Effector memory CD8-positive, alpha-beta T cell (primary cell): ENCODE measurements around the gene TLCD4.

Experiments used
- ATAC-seq: fragments of 150-1000 bp; cut with Tn5 transposase; replicated peaks from 2 replicates; pipeline ENCODE4 v1.10.0; 2021; ENCODE audit warnings: mild to moderate bottlenecking, moderate library complexity
- DNase-seq, 3 experiments: peaks; one replicate each; pipeline ENCODE4 v3.0.0; 2021
- H3K27ac Mint-ChIP-seq, 2 donors: one replicate each; pipeline ENCODE4 v1.8.0; 2022; ENCODE audit warnings: mild to moderate bottlenecking in 2 of 2, mixed read lengths in 2 of 2, moderate library complexity in 2 of 2
- H3K27me3 Mint-ChIP-seq, 2 donors: one replicate each; pipeline ENCODE4 v1.8.0; 2022; ENCODE audit warnings: mixed read lengths in 2 of 2
- H3K36me3 Mint-ChIP-seq: one replicate; pipeline ENCODE4 v1.8.0; 2022; ENCODE audit warnings: mild to moderate bottlenecking, moderate library complexity, mixed read lengths; ENCODE audit not compliant: insufficient read depth
- H3K4me1 Mint-ChIP-seq, 2 donors: one replicate each; pipeline ENCODE4 v1.8.0; 2022; ENCODE audit warnings: low read depth in 2 of 2, mixed read lengths in 2 of 2
- H3K4me3 Mint-ChIP-seq, 2 donors: one replicate each; pipeline ENCODE4 v1.8.0; 2022; ENCODE audit warnings: mild to moderate bottlenecking in 2 of 2, mixed read lengths in 2 of 2, moderate library complexity in 2 of 2
- H3K9me3 Mint-ChIP-seq, 2 donors: one replicate each; pipeline ENCODE4 v1.8.0; 2022; ENCODE audit warnings: mixed read lengths in 2 of 2

Gene TLCD4

GRCh38 chr1:95113684-95114083, 3.5 kb upstream of the TLCD4 start:
- ATAC-seq (no peak), DNase-seq (no peak)
- Mint-ChIP-seq H3K9me3 (no peaks in the 10 kb centered on the region), H3K36me3 (no peaks in the 10 kb centered on the region), H3K4me3 (no peak overlapping the region), H3K27me3 (peaks cover 34 to 40% of the 10 kb centered on the region in 2 donors), H3K4me1 (peaks cover 0 to 3% of the 10 kb centered on the region in 2 donors), H3K27ac (no peak overlapping the region)

DNA sequence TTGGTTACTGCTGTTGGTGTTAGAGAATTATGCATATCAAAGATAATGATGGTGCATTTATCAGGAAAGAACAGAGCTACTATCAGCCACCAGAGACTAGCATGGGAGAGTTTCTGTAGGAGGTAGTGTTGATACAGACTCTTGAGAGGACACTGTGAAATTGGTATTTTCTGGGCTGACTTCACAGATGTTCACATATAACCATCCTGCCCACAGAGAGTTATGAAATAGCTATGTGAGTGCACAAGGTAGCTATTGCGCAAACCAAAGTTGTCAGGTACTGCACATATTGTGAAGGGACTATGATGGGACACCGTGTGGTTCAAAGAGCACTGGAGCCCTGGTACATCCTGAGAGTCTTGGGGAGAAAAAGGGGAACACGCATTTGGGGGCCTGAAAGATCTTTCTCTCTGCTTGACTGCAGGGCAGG, 1.4 kb upstream of the TLCD4 start:
- Mint-ChIP-seq H3K27ac (no peak overlapping the region), H3K27me3 (peaks cover 48 to 55% of the 10 kb centered on the region in 2 donors)
- no peak for ATAC-seq

DNA sequence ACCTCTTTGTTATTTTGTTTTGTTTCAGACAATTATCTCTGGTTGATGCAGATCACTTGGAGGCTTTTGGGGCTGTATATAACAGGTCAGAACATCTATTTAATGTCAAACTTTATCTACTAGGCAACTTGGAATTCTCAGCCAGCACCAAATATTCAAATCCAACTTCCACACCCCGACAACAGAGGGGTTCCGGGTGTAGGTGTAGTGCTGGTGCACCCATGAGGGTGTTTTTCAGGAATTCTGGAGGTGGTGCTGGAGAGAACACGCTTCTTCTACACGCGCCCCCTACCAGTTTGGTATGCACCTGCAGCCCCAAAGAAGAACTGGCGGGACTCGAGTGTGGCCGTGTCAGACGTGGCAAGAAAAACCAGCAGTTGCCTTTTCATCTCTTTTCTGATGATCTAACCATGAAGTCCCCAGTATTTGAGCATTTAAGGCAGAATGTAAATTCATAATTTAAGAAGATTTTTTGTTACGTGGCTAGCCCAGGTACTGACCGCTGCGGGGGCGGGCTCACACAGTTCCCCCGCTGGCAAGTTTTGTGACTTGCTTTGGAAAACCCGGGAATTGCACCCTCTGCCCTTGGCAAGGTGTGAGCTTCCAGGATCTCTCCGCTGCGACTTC, 462 bp upstream of the TLCD4 start:
- ATAC-seq (peak; percentile 69), DNase-seq (peak; percentile 19 to 26 (median 21))
- H3K9me3 Mint-ChIP-seq = no peaks in the 10 kb centered on the region
- H3K4me3 Mint-ChIP-seq = peak overlapping the region; percentile 77 to 78
- H3K4me1 Mint-ChIP-seq = peaks cover 0 to 3% of the 10 kb centered on the region in 2 donors
- H3K27me3 Mint-ChIP-seq = peaks cover 48 to 52% of the 10 kb centered on the region in 2 donors
- peak overlapping the region in 1 of 2 donors; percentile 45 for H3K27ac Mint-ChIP-seq
- H3K36me3 Mint-ChIP-seq = no peaks in the 10 kb centered on the region

More for the DNA sequence above, 1.4 kb upstream of the TLCD4 start:
- Mint-ChIP-seq H3K4me3 (no peak overlapping the region), H3K9me3 (no peaks in the 10 kb centered on the region), H3K36me3 (no peaks in the 10 kb centered on the region), H3K4me1 (peaks cover 0 to 3% of the 10 kb centered on the region in 2 donors)
- no peak for DNase-seq

GRCh38 chr1:95118067-95118499, 928 bp downstream of the TLCD4 start:
- H3K4me1 Mint-ChIP-seq = peaks cover 0 to 3% of the 10 kb centered on the region in 2 donors
- peak overlapping the region; percentile 73 to 74 for H3K4me3 Mint-ChIP-seq
- DNase-seq = no peak
- H3K27ac Mint-ChIP-seq = no peak overlapping the region
- no peaks in the 10 kb centered on the region for H3K9me3 Mint-ChIP-seq
- ATAC-seq = no peak
- peaks cover 53 to 56% of the 10 kb centered on the region in 2 donors for H3K27me3 Mint-ChIP-seq
- H3K36me3 Mint-ChIP-seq = no peaks in the 10 kb centered on the region

DNA sequence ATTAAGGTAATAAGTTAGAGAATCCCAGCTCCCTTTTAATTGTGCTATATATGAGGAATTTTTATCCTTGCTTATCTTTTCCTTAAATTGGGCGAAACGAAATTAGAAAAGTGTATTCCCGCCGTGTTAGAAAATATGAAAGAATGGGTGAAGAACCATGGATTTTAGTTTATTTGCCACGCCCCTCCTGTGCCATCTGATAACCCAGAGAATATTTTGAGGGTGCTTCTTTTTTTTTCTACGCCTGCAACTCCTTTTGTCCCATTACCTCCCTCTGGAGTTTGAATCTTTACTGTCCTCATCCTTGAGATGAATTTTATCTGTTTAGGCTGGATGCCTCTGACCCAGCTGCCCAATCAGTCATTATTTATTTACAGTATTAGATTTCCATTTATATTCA, 1.6 kb downstream of the TLCD4 start:
- H3K27ac Mint-ChIP-seq = no peak overlapping the region
- ATAC-seq = no peak
- H3K36me3 Mint-ChIP-seq = no peaks in the 10 kb centered on the region
- H3K9me3 Mint-ChIP-seq = no peaks in the 10 kb centered on the region
- peak overlapping the region; percentile 34 to 49 for H3K4me3 Mint-ChIP-seq
- no peak for DNase-seq
- peaks cover 52 to 57% of the 10 kb centered on the region in 2 donors for H3K27me3 Mint-ChIP-seq
- H3K4me1 Mint-ChIP-seq = peaks cover 0 to 3% of the 10 kb centered on the region in 2 donors

- ATAC-seq (no peak), DNase-seq (no peak)
- no peak overlapping the region for H3K27ac Mint-ChIP-seq
- H3K4me3 Mint-ChIP-seq = peak overlapping the region in 1 of 2 donors; percentile 34
- H3K27me3 Mint-ChIP-seq = peaks cover 52 to 63% of the 10 kb centered on the region in 2 donors
- H3K9me3 Mint-ChIP-seq = no peaks in the 10 kb centered on the region
- H3K4me1 Mint-ChIP-seq = peaks cover 0 to 3% of the 10 kb centered on the region in 2 donors
- no peaks in the 10 kb centered on the region for H3K36me3 Mint-ChIP-seq
Measured at GRCh38 chr1:95119273-95119672, 2.1 kb downstream of the TLCD4 start.

DNA sequence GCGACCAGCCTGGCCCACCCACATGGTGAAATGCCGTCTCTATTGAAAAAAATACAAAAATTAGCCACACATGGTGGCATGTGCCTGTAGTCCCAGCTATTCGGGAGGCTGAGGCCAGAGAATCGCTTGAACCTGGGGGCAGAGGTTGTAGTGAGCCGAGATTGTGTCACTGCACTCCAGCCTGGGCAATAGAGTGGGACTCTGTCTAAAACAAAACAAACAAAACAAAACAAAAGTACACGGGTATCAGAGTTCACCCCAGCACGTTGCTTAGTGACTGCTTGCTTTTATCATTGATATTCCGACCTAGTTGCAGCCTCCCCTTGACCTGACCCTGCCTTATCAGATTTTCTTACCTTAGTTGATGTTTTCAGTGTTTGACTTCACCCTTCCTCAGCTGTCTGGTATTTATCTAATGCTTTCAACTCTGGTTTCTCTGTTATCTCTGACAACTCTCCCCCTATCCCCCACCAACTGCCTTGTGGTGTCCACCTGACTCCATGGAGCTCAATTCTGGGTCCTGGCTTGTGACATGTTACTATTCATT, 5.1 kb downstream of the TLCD4 start:
- Mint-ChIP-seq H3K36me3 (no peaks in the 10 kb centered on the region), H3K4me1 (no peaks in the 10 kb centered on the region)

GRCh38 chr1:95124342-95124741, 7.2 kb downstream of the TLCD4 start:
- Mint-ChIP-seq H3K27ac (no peak overlapping the region), H3K4me3 (no peak overlapping the region), H3K36me3 (no peaks in the 10 kb centered on the region), H3K9me3 (no peaks in the 10 kb centered on the region), H3K4me1 (no peaks in the 10 kb centered on the region), H3K27me3 (peaks cover 48 to 61% of the 10 kb centered on the region in 2 donors)
- no peak for ATAC-seq
- no peak for DNase-seq

More for the DNA sequence above, 5.1 kb downstream of the TLCD4 start:
- DNase-seq (no peak), ATAC-seq (no peak)
- Mint-ChIP-seq H3K4me3 (no peak overlapping the region), H3K27me3 (peaks cover 61 to 69% of the 10 kb centered on the region in 2 donors), H3K27ac (no peak overlapping the region), H3K9me3 (no peaks in the 10 kb centered on the region)

DNA sequence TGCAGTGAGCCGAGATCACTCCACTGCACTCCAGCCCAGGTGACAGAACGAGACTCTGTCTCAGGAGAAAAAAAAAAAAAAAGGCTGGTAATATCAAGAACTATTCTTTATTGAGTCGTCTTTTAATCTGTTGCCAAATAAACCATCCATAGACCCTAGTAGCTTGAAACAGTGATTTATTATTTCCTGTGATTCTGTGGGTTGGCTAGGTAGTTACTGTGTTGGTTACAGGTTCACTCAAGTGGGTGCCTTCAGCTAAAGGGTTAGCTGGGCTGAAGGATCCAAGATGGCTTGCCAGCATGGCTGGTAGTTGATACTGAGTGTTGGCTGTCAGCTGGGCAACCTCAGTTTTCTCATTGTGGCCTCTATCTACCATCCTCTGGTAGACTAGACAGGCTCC, 9.2 kb downstream of the TLCD4 start:
- Mint-ChIP-seq H3K27ac (no peak overlapping the region), H3K4me3 (no peak overlapping the region), H3K4me1 (no peaks in the 10 kb centered on the region), H3K9me3 (no peaks in the 10 kb centered on the region), H3K27me3 (peaks cover 35 to 52% of the 10 kb centered on the region in 2 donors), H3K36me3 (no peaks in the 10 kb centered on the region)
- no peak for DNase-seq
- no peak for ATAC-seq

DNA sequence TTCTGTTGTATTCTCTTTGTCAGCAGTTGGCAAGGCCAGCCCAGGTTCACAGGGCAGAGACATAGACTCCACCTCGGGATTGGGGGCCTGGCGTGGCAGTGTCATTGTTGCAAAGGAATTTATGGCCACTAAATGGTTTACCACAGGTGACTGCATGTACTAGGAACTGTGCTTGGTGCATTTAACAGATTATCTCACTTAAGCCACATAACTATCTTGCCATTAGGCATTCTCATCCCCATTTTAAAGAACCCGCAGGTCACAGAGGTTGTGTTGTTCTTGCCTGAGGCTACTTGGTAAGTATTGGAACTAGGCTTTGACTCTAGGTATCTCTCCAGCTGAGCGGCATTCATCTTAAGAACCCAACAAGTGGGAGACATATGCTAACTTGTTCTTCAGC, 9.7 kb downstream of the TLCD4 start:
- DNase-seq (no peak), ATAC-seq (no peak)
- Mint-ChIP-seq H3K4me3 (no peak overlapping the region), H3K4me1 (no peaks in the 10 kb centered on the region), H3K27me3 (peaks cover 33 to 56% of the 10 kb centered on the region in 2 donors), H3K9me3 (no peaks in the 10 kb centered on the region), H3K27ac (no peak overlapping the region), H3K36me3 (no peaks in the 10 kb centered on the region)

- ATAC-seq (no peak), DNase-seq (no peak)
- Mint-ChIP-seq H3K9me3 (no peaks in the 10 kb centered on the region), H3K36me3 (no peaks in the 10 kb centered on the region), H3K27ac (no peak overlapping the region), H3K27me3 (peaks cover 28 to 52% of the 10 kb centered on the region in 2 donors), H3K4me1 (no peaks in the 10 kb centered on the region), H3K4me3 (no peak overlapping the region)
Measured at GRCh38 chr1:95127380-95127779, 10.2 kb downstream of the TLCD4 start.

- H3K27me3 Mint-ChIP-seq = peaks cover 25 to 29% of the 10 kb centered on the region in 2 donors
- no peaks in the 10 kb centered on the region for H3K36me3 Mint-ChIP-seq
- H3K4me3 Mint-ChIP-seq = no peak overlapping the region
- ATAC-seq (no peak), DNase-seq (no peak)
- H3K4me1 Mint-ChIP-seq = no peaks in the 10 kb centered on the region
- no peaks in the 10 kb centered on the region for H3K9me3 Mint-ChIP-seq
- H3K27ac Mint-ChIP-seq = no peak overlapping the region
Measured at GRCh38 chr1:95132762-95133161, 15.6 kb downstream of the TLCD4 start.

DNA sequence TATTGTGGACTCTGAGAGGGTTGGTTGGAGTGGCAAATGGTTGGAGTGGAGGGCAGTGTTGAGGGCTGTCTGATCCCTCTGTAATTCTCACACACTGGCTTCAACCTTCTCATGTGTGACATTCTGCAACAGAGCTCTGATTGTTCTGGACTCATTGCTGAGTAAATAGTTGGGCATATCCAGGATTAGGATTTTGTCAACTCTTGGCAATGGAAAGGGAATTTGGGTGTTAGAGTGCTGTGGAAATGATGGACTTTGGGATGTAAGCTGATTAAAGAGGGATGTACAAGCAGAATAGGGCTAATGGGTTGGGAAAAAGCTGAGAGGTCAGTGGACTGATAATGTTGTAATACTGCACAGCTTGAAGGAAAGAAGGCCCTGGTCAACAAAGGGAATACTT, 16.5 kb downstream of the TLCD4 start:
- no peaks in the 10 kb centered on the region for H3K36me3 Mint-ChIP-seq
- peaks cover 29 to 34% of the 10 kb centered on the region in 2 donors for H3K27me3 Mint-ChIP-seq
- H3K4me3 Mint-ChIP-seq = no peak overlapping the region
- ATAC-seq (no peak), DNase-seq (no peak)
- no peaks in the 10 kb centered on the region for H3K9me3 Mint-ChIP-seq
- H3K27ac Mint-ChIP-seq = no peak overlapping the region
- no peaks in the 10 kb centered on the region for H3K4me1 Mint-ChIP-seq

DNA sequence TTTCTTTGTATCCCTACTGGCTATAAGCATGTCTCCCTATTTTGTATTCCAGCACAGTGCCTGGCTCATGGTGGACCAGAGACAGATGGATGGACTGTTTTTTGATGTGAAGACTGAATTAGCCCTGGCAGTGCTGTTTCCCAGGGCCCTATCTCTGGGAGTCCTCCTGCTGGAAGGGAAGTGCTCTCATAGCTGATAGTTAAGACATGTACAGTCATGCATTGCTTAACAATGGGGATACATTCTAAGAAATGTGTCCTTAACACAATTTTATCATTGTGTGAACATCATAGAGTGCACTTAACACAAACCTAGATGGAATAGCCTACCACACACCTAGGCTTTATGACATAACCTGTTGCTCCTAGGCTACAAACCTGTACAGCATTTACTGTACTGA, 21.1 kb downstream of the TLCD4 start:
- H3K4me1 Mint-ChIP-seq = no peaks in the 10 kb centered on the region
- no peaks in the 10 kb centered on the region for H3K36me3 Mint-ChIP-seq
- ATAC-seq (no peak), DNase-seq (no peak)
- no peak overlapping the region for H3K4me3 Mint-ChIP-seq
- H3K27ac Mint-ChIP-seq = no peak overlapping the region
- peaks cover 19% of the 10 kb centered on the region in 2 donors for H3K27me3 Mint-ChIP-seq
- no peaks in the 10 kb centered on the region for H3K9me3 Mint-ChIP-seq
